Sigmoid colon (tissue), 7 donors: ENCODE measurements around the gene VIPR2. TPM values are rescaled to one million over a fixed set of nuclear protein-coding genes. Genes with fewer than 3 reads are reported as not detected.

ENCODE experiments used
- DNase-seq: peaks from one replicate; pipeline ENCODE4 v3.0.0-alpha.2; 2019
- H3K27ac ChIP-seq, 4 donors: fragments of 200-600 bp; sonication (generic); one replicate each; pipeline ENCODE4 v1.5.1; 2016 to 2019; ENCODE audit warnings: mild to moderate bottlenecking in 1 of 4
- H3K27me3 ChIP-seq, 3 donors: fragments of 200-600 bp; sonication (generic); one replicate each; pipeline ENCODE4 v1.5.1; 2019; ENCODE audit warnings: mild to moderate bottlenecking in 1 of 3
- H3K36me3 ChIP-seq, 4 donors: fragments of 200-600 bp; sonication (generic); one replicate each; pipeline ENCODE4 v1.5.1; 2016 to 2019
- H3K4me1 ChIP-seq, 4 donors: fragments of 200-600 bp; sonication (generic); one replicate each; pipeline ENCODE4 v1.5.1; 2017 to 2019
- H3K4me3 ChIP-seq, 4 donors: fragments of 200-600 bp; sonication (generic); one replicate each; pipeline ENCODE4 v1.5.1; 2017 to 2019; ENCODE audit warnings: mild to moderate bottlenecking in 2 of 4, moderate library complexity in 1 of 4
- H3K9me3 ChIP-seq, 4 donors: fragments of 200-600 bp in 3 of 4; sonication (generic) in 3 of 4; one replicate each; pipeline versions ENCODE4 v1.5.1 to v1.6.1; 2013 to 2019
- EP300 ChIP-seq, 4 donors: sonication (generic); formaldehyde crosslinking; IDR thresholded peaks; one replicate each; pipeline ENCODE4 v1.6.1; 2017; ENCODE audit warnings: antibody characterized with exemption in 4 of 4
- POLR2A ChIP-seq, 2 donors: fragments of 450-650 bp; IDR thresholded peaks; one replicate each; pipeline ENCODE4 v1.6.1; 2016; ENCODE audit warnings: antibody characterized with exemption in 2 of 2, mild to moderate bottlenecking in 2 of 2, moderate library complexity in 2 of 2
- POLR2AphosphoS5 ChIP-seq, 4 donors: sonication (generic); formaldehyde crosslinking; IDR thresholded peaks; one replicate each; pipeline ENCODE4 v1.6.1; 2017; ENCODE audit warnings: antibody characterized with exemption in 4 of 4
- WGBS, 2 donors: extraction: QIAGEN DNeasy Blood & Tissue Kit; methylation state at CpG; one replicate each; pipeline ENCODE4 v1.1.7; 2013; 5-methylcytosine and 5-hydroxymethylcytosine counted together
- intact Hi-C: fragments of 100-400 bp; cut with DNase I; formaldehyde crosslinking; loops from one replicate; pipeline ENCODE4 v1.15.1; 2023
- polyA plus RNA-seq, 3 donors: library from polyadenylated mRNA; stranded (reverse); fragments of 200-250 nt; gene quantifications; one replicate each; pipeline ENCODE4 v1.2.3, GENCODE V29; 2013
- total RNA-seq, 4 donors: library from RNA; depleted of rRNA; stranded (reverse); fragments of >200 nt; gene quantifications; one replicate each; pipeline ENCODE4 v1.1.0, GENCODE V29; 2016
- TF ChIP-seq, protein P1 (sequence below), 4 experiments: fragments of 450-650 bp in 3 of 4; fragments of 200-600 bp in 1 of 4; IDR thresholded peaks; one replicate each; pipeline ENCODE4 v1.5.1; 2016 to 2019; ENCODE audit warnings: antibody characterized with exemption in 4 of 4, mild to moderate bottlenecking in 3 of 4, moderate library complexity in 2 of 4
- donor health status: healthy with polysubstance abuse.
- donor health status: Bipolar disorder and iron deficiency.
- donor health status: healthy.

Gene VIPR2
- total and polyA plus RNA-seq, 7 donors, result 0.23 to 21.4 (median 11.7) TPM

- no peak overlapping the region for H3K4me3 ChIP-seq
- H3K9me3 ChIP-seq, result no peaks in the 10 kb centered on the region
- H3K27ac ChIP-seq, result no peak overlapping the region
- no peak for DNase-seq
- H3K36me3 ChIP-seq, result no peaks in the 10 kb centered on the region
- H3K27me3 ChIP-seq, result no peaks in the 10 kb centered on the region
- intact Hi-C loops, result no loop called here
- no peak for TF ChIP-seq EP300 (IDR thresholded peaks at IDR 0.05)
- no peaks in the 10 kb centered on the region for H3K4me1 ChIP-seq
- 88 to 91% methylated on average over 23 of the region's 23 CpGs for WGBS, 2 donors
Observed at GRCh38 chr7:159156436-159157245, 12.0 kb upstream of the VIPR2 start.

DNA sequence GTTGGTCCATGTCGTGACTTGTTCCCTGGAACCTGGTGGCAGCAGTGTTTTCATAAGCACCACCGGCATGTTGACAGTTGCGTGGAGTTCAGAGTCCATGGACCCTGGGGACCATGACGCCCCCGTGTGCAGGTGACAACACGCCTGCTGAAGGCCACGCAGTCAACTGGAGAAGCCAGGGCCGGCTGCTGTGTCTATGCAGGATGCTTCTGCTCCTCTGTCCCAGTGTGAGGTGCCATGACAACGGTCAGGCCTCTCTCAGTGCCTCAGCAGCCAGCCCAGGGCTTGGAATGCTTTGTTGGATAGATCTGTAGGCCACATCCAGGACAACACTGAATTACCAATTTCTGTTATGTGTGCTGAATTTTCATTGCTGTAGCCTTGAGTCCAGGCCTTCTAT is 10.7 kb upstream of the VIPR2 start:
- Histone ChIP-seq H3K4me1 (no peaks in the 10 kb centered on the region), H3K27me3 (no peaks in the 10 kb centered on the region), H3K27ac (no peak overlapping the region), H3K4me3 (no peak overlapping the region), H3K36me3 (no peaks in the 10 kb centered on the region), H3K9me3 (no peaks in the 10 kb centered on the region)
- 69 to 81% methylated on average over 9 of the region's 9 CpGs for WGBS, 2 donors
- TF ChIP-seq POLR2A (IDR thresholded peaks at IDR 0.05), result no peak
- no peak for TF ChIP-seq POLR2AphosphoS5 (IDR thresholded peaks at IDR 0.05)
- TF ChIP-seq, protein P1, sequence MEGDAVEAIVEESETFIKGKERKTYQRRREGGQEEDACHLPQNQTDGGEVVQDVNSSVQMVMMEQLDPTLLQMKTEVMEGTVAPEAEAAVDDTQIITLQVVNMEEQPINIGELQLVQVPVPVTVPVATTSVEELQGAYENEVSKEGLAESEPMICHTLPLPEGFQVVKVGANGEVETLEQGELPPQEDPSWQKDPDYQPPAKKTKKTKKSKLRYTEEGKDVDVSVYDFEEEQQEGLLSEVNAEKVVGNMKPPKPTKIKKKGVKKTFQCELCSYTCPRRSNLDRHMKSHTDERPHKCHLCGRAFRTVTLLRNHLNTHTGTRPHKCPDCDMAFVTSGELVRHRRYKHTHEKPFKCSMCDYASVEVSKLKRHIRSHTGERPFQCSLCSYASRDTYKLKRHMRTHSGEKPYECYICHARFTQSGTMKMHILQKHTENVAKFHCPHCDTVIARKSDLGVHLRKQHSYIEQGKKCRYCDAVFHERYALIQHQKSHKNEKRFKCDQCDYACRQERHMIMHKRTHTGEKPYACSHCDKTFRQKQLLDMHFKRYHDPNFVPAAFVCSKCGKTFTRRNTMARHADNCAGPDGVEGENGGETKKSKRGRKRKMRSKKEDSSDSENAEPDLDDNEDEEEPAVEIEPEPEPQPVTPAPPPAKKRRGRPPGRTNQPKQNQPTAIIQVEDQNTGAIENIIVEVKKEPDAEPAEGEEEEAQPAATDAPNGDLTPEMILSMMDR (IDR thresholded peaks at IDR 0.05), result no peak
- no peak for TF ChIP-seq EP300 (IDR thresholded peaks at IDR 0.05)
- no peak for DNase-seq
- intact Hi-C loops, result no loop called here

GRCh38 chr7:159154243-159154642 is 9.6 kb upstream of the VIPR2 start:
- Histone ChIP-seq H3K27ac (no peak overlapping the region), H3K27me3 (no peaks in the 10 kb centered on the region), H3K36me3 (no peaks in the 10 kb centered on the region), H3K9me3 (no peaks in the 10 kb centered on the region), H3K4me3 (no peak overlapping the region), H3K4me1 (no peaks in the 10 kb centered on the region)
- WGBS, 2 donors, result 79 to 80% methylated on average over 17 of the region's 17 CpGs
- intact Hi-C loops, result no loop called here
- TF ChIP-seq POLR2A (IDR thresholded peaks at IDR 0.05), result no peak
- TF ChIP-seq, protein P1 (IDR thresholded peaks at IDR 0.05), result no peak
- no peak for TF ChIP-seq POLR2AphosphoS5 (IDR thresholded peaks at IDR 0.05)
- no peak for TF ChIP-seq EP300 (IDR thresholded peaks at IDR 0.05)
- no peak for DNase-seq

GRCh38 chr7:159153511-159153910 is 8.8 kb upstream of the VIPR2 start:
- H3K4me3 ChIP-seq, result no peak overlapping the region

GRCh38 chr7:159152816-159153215 is 8.1 kb upstream of the VIPR2 start:
- H3K27ac ChIP-seq, result no peak overlapping the region
- intact Hi-C loops, result no loop called here
- H3K9me3 ChIP-seq, result no peaks in the 10 kb centered on the region
- H3K4me1 ChIP-seq, result no peaks in the 10 kb centered on the region
- no peak for DNase-seq
- no peaks in the 10 kb centered on the region for H3K27me3 ChIP-seq
- no peak overlapping the region for H3K4me3 ChIP-seq
- no peak for TF ChIP-seq POLR2AphosphoS5 (IDR thresholded peaks at IDR 0.05)
- no peak for TF ChIP-seq EP300 (IDR thresholded peaks at IDR 0.05)
- TF ChIP-seq, protein P1 (IDR thresholded peaks at IDR 0.05), result no peak
- 81 to 93% methylated on average over 13 of the region's 13 CpGs for WGBS, 2 donors
- H3K36me3 ChIP-seq, result no peaks in the 10 kb centered on the region

More at GRCh38 chr7:159153511-159153910, 8.8 kb upstream of the VIPR2 start:
- intact Hi-C loops, result no loop called here
- 85% methylated on average over 9 of the region's 9 CpGs for WGBS, 2 donors
- no peak overlapping the region for H3K27ac ChIP-seq
- no peaks in the 10 kb centered on the region for H3K36me3 ChIP-seq
- H3K27me3 ChIP-seq, result no peaks in the 10 kb centered on the region
- H3K4me1 ChIP-seq, result no peaks in the 10 kb centered on the region
- TF ChIP-seq POLR2AphosphoS5 (IDR thresholded peaks at IDR 0.05) (no peak), POLR2A (IDR thresholded peaks at IDR 0.05) (no peak), EP300 (IDR thresholded peaks at IDR 0.05) (no peak)
- TF ChIP-seq, protein P1 (IDR thresholded peaks at IDR 0.05), result no peak
- no peak for DNase-seq
- H3K9me3 ChIP-seq, result no peaks in the 10 kb centered on the region
